ENCODE measurements around the gene MTTP.
"Not testable (repeated sequence)": the region's sequence is repeated elsewhere in the genome, so short reads cannot be mapped to it uniquely, and the experiment has no call there.

The MTTP gene

DNA sequence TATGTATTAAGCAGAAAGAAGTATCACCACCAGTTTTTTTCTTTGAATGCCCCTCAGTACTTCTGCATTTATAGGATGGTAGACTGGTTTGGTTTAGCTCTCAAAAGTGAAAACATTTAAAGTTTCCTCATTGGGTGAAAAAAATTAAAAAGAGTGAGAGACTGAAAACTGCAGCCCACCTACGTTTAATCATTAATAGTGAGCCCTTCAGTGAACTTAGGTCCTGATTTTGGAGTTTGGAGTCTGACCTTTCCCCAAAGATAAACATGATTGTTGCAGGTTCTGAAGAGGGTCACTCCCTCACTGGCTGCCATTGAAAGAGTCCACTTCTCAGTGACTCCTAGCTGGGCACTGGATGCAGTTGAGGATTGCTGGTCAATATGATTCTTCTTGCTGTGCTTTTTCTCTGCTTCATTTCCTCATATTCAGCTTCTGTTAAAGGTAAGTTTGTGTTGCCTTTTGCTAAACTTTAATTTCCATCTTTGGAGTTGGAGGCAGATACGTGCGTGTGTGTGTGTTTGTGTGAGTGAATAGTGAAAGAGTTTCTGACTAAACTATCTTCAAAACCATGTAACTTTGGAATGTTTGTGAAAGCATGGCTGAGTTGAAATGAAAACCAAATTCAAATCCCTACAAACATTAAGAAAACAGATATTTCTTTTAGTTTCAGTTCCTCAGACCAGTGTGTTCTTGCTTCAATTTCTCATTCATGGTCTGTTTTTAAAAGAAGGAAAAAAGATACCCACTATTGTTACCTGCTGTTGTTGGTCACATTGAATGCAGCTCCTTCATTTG lies at the start of gene MTTP:
MTTP (plus strand) TSS at position 295 of the 795 bp plus-strand sequence; CDS start at position 381, 86 bp downstream.
- no peak for DNase-seq

GRCh38 chr4:99529228-99529627 lies 45.4 kb upstream of the MTTP start:
- DNase-seq: no peak

DNA sequence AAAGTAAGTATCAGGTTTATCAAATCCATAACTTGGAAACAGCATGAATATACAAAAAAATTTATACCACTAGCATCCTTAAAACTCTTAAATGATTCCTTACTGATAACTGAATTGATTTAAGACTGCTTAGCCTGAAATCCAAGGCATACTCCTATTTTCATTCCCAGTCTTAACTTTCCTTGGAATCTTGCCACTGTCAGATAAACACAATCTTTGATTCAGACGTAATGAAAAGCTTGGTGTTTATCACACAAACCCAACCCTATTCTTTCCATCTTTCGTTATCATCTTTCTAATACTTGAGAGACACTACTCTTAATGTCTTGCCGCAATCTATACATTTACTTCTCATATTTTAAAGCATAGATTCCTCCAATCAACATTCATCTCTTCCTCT lies 44.7 kb upstream of the MTTP start:
- no peak for DNase-seq

DNA sequence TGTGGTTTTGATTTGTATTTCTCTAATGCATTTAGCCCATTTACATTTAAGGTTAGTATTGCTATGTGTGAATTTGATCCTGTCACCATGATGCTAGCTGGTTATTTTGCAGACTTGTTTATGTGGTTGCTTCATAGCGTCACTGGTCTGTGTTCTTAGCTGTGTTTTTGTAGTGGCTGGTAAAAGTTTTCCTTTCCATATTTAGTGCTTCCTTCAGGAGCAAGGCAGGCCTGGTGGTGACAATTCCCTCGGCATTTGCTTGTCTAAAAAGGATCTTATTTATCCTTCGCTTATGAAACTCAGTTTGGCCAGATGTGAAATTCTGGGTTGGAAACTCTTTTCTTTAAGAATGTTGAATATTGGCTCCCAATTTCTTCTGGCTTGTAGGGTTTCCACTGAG lies 39.9 kb upstream of the MTTP start:
- DNase-seq: not testable (repeated sequence)

GRCh38 chr4:99536271-99536670 lies 38.4 kb upstream of the MTTP start:
- no peak for DNase-seq

GRCh38 chr4:99536848-99537247 lies 37.8 kb upstream of the MTTP start:
- DNase-seq: no peak

GRCh38 chr4:99537674-99538073 lies 37.0 kb upstream of the MTTP start:
- DNase-seq: no peak

GRCh38 chr4:99540277-99540939 lies 34.2 kb upstream of the MTTP start:
- DNase-seq: no peak

GRCh38 chr4:99552872-99553271 lies 21.8 kb upstream of the MTTP start:
- no peak for DNase-seq

GRCh38 chr4:99563310-99564186 lies 11.1 kb upstream of the MTTP start, which contains the start of gene TRMT10A:
TRMT10A (minus strand) TSS chr4:99564039; CDS start chr4:99559338, 4,701 bp downstream.
- DNase-seq: peak; percentile 84

DNA sequence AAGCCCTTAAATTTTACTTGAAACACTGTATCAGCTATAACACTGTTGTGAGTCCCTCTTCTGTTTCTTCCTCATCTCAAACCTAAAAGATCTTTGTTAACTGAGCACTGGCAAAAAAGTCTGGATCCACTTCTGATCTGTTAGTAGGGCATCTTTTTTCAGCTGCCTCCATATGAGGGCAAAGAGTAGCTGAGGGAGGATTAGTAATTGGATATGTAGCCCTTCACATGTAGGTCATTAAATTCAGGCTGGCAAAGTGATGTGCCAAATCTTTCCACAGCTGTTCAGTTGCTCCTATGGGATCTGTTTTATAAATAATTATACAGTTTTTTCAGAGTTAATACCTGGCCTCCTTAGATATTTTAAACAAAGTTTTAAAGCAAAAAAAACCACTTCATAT lies 9.7 kb upstream of the MTTP start:
- no peak for DNase-seq

DNA sequence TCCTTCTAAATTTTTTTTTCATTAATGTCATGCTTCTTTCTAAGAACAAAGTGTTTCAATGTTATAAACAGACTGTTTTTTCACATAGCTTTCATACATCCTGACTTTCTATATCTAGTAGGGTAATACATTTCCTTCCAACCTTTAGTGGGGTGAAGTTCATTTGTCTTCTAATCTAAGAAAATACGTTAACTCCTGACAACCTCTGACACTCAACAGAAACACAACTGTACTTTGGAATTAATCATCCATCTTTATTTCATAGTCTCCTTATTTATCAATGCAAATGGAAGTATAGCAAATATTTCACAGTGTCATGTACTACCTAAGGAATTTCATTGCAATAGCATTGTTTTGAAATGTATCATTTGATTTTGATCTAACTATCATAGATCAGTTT lies 2.7 kb upstream of the MTTP start:
- DNase-seq: no peak

DNA sequence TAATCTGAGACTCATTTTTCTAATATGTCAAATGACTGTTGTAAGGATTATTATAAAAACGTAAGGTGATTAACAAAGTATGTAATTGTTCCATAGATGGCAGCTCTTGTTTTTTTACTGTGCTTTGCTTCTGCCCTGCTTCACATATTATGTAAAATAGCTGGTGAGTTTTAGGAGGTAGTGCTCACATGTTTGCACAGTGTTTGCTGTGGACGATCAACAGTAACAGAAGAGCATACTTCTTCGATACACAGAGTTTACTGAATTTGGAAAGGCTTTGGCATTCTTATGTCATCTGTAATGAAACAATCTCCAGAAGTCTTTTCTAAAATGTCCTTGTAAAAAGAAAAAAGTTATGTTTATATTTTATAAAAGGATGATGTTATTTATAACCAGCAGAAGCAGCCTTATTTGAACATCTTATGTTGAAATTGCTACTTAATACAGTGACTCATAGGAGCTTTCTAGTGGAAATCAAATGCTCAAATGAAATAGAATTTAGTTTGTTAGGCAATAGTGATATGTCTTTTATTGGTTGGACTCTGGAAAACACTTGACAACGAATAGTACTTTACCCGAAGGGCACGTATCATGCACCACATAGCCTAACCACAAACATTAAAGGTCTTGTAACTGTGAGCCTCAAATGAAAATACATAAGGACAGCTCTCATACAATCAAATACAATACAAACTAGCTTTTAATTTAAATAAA lies 1.9 kb upstream of the MTTP start:
- DNase-seq: no peak

DNA sequence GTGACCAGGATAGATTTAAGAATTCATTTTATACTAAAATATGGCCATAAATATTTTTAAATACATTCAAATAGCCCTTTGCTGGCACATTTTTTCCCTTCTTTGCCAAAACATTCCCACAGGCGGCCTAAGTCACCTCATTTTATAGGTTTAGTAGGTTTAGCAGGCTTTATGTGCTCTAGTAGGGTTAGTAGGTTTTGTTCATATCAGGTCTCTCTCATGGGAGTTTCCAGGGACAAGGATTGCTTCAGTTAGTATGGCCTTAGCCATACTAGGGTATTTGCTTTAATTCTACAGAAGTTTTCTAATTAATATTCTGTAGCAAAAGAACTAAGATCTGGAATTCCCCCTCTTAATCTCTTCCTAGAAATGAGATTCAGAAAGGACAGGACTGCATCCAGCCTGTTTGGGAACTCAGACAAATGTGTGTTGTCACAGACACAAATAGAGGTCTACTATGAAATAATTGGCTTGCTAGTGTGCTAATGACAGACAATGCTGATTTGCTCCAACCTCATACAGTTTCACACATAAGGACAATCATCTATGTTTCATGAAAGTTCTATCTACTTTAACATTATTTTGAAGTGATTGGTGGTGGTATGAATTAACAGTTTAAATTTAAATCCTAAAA lies 772 bp upstream of the MTTP start:
- no peak for DNase-seq

- DNase-seq: no peak
Measured at GRCh38 chr4:99578714-99579113, 4.1 kb downstream of the MTTP start.

- no peak for DNase-seq
Measured at GRCh38 chr4:99585516-99585915, 10.9 kb downstream of the MTTP start.

- peak; percentile 31 for DNase-seq
Measured at GRCh38 chr4:99586322-99586721, 11.7 kb downstream of the MTTP start.

DNA sequence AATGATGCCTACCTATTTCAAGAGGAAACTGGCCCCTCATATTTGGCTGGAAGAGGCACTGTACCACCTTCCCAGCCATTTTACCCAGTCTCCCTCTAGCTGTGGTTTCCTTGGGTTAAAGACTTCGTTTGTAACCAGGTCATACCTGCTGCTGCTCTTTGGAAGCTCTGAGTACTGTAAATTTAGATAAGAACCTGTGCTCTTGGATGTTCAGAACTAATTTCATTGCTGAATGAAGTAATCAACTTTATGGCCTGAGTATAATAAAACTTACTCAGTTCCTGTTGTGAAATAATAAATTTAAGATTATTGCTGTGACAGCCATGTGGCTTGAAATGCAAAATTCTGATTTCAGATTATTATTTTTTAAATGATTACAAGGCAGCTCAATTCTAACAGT lies 12.2 kb downstream of the MTTP start:
- DNase-seq: no peak

GRCh38 chr4:99587309-99587708 lies 12.7 kb downstream of the MTTP start:
- no peak for DNase-seq

DNA sequence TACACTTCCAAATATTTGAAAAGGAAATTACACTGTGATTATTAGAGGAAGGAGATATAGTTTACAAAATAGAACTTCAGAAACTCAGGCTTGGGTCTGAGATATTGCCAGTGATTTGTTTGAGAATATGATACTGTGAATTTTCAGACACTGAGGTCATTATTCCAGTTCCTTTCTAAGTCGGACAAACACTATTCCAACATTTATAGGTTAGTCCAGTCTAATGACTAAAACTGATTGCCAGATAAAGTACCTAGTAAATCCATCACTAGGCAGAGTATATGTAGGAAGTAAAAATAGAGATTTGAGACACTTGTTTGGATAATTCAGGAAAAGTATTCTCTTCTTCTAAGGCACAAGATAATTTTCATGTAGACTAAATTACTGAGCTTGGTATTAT lies 13.2 kb downstream of the MTTP start:
- no peak for DNase-seq

- no peak for DNase-seq
Measured at GRCh38 chr4:99591757-99592156, 17.1 kb downstream of the MTTP start.

All from NCI-H2107 (cell line).